Ascending aorta (tissue), 2 donors: ENCODE measurements around the gene CHD9. TPM values are rescaled to one million over a fixed set of nuclear protein-coding genes. Genes with fewer than 3 reads are reported as not detected.

Experiments used
- DNase-seq, 2 donors: peaks; one replicate each; pipeline ENCODE4 v3.0.0-alpha.2; 2019; ENCODE audit warnings: low spot score in 2 of 2
- H3K27ac ChIP-seq, 2 donors: fragments of 200-600 bp; sonication (generic); one replicate each; pipeline ENCODE4 v1.5.1; 2016 to 2017; ENCODE audit warnings: mild to moderate bottlenecking in 1 of 2
- H3K27me3 ChIP-seq: fragments of 200-600 bp; sonication (generic); one replicate; pipeline ENCODE4 v1.5.1; 2017
- H3K36me3 ChIP-seq, 2 donors: fragments of 200-600 bp; sonication (generic); one replicate each; pipeline ENCODE4 v1.5.1; 2016
- H3K4me1 ChIP-seq, 2 donors: fragments of 200-600 bp; sonication (generic); one replicate each; pipeline ENCODE4 v1.5.1; 2016 to 2017; ENCODE audit warnings: mild to moderate bottlenecking in 1 of 2
- H3K4me3 ChIP-seq, 2 donors: fragments of 200-600 bp; sonication (generic); one replicate each; pipeline ENCODE4 v1.5.1; 2016 to 2017; ENCODE audit warnings: mild to moderate bottlenecking in 1 of 2
- H3K9me3 ChIP-seq, 2 donors: fragments of 200-600 bp; sonication (generic); one replicate each; pipeline ENCODE4 v1.5.1; 2016
- CTCF ChIP-seq, 3 experiments: fragments of 200-600 bp in 2 of 3; fragments of 450-650 bp in 1 of 3; sonication (generic) in 2 of 3; IDR thresholded peaks; one replicate each; pipeline ENCODE4 v1.5.1; 2016 to 2019; ENCODE audit warnings: antibody characterized with exemption in 3 of 3, mild to moderate bottlenecking in 1 of 3, moderate library complexity in 1 of 3
- intact Hi-C: fragments of 100-400 bp; cut with DNase I; formaldehyde crosslinking; loops from one replicate; pipeline ENCODE4 v1.15.1; 2023
- total RNA-seq: library from RNA; depleted of rRNA; stranded (reverse); fragments of >200 nt; gene quantifications from one replicate; pipeline ENCODE4 v1.1.0, GENCODE V29; 2016

CHD9 gene
- total RNA-seq, 1 donor from 2014 or later, result 56.9 TPM

- no peak for DNase-seq
- peaks cover 0 to 14% of the 10 kb centered on the region in 2 donors for H3K4me1 ChIP-seq
- peak overlapping the region; percentile 82 to 88 for H3K27ac ChIP-seq
- H3K4me3 ChIP-seq, result peak overlapping the region; percentile 47 to 90
- H3K36me3 ChIP-seq, result no peaks in the 10 kb centered on the region
- H3K9me3 ChIP-seq, result no peaks in the 10 kb centered on the region
- intact Hi-C loops, result loop anchor here (10.0 kb wide), 1 partner anchor 448 kb away; the partner anchor contains the start of gene AKTIP
- TF ChIP-seq CTCF (IDR thresholded peaks at IDR 0.05), result no peak
- no peaks in the 10 kb centered on the region for H3K27me3 ChIP-seq
Measured at GRCh38 chr16:53056392-53056881, 1.6 kb downstream of the CHD9 start.

DNA sequence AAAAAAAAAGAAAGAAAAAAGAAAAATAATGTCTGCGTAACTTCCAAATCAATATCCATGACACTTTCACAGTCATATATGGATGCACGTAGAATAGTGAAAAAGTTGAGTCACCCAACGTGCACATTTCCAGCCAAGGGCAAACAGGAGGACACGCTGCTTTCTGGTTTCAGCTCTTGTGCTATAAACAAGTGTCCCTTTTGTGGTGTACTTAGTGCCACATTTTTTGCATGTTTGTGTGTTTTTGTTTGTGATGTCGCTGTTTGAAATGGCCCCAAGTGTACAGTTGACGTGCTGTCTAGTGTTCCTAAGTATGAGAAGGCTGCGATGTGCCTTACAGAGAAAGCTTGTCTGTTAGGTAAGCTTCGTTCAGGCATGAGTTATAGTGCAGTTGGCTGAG is 2.9 kb downstream of the CHD9 start:
- peaks cover 0 to 11% of the 10 kb centered on the region in 2 donors for H3K4me1 ChIP-seq
- no peak for TF ChIP-seq CTCF (IDR thresholded peaks at IDR 0.05)
- H3K4me3 ChIP-seq, result no peak overlapping the region
- H3K27ac ChIP-seq, result no peak overlapping the region
- no peaks in the 10 kb centered on the region for H3K9me3 ChIP-seq
- no peaks in the 10 kb centered on the region for H3K27me3 ChIP-seq
- intact Hi-C loops, result loop anchor here (10.0 kb wide), 1 partner anchor 447 kb away; the partner anchor contains the start of gene AKTIP
- no peaks in the 10 kb centered on the region for H3K36me3 ChIP-seq
- no peak for DNase-seq

DNA sequence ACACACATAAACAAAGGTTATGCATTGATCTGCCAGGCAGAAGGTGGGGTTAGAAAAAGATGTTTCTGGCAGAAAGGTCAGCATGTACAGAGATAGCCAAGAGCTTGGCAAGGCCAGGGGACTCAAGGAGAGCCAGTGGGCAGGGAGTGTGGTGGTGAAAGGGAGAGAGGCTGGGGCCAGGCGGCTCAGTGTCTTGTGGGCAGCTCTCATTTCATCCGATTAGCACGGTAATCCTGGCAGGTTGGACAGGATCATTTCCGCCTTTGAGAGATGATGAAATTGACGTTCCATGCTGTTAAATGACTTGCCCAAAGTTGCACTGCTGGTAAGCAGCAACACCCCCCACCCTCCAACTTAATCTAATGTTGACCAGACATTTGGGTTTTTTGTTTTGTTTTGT is 3.6 kb downstream of the CHD9 start:
- no peaks in the 10 kb centered on the region for H3K9me3 ChIP-seq
- no peak for DNase-seq
- TF ChIP-seq CTCF (IDR thresholded peaks at IDR 0.05), result no peak
- H3K36me3 ChIP-seq, result no peaks in the 10 kb centered on the region
- H3K4me3 ChIP-seq, result no peak overlapping the region
- no peaks in the 10 kb centered on the region for H3K27me3 ChIP-seq
- intact Hi-C loops, result loop anchor here (10.0 kb wide), 1 partner anchor 446 kb away; the partner anchor contains the start of gene AKTIP
- peaks cover 0 to 11% of the 10 kb centered on the region in 2 donors for H3K4me1 ChIP-seq
- no peak overlapping the region for H3K27ac ChIP-seq

DNA sequence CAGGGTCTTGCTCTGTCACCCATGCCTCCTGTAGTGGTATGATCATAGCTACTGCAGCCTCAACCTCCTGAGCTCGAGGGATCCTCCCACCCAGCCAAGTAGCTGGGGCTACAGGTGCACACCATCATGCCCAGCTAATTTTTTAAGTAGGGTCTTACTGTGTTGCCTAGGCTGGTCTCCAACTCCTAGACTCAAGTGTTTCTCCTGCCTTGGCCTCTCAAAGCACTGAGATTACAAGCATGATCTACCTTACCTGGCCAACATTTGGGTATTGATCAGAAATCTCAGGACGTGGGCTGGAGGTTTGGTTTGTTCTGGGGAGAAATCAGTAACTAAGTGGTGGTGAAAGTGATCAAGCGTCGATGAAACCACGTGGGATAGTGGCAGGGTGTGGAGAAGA is 4.1 kb downstream of the CHD9 start:
- no peaks in the 10 kb centered on the region for H3K9me3 ChIP-seq
- intact Hi-C loops, result loop anchor here (10.0 kb wide), 1 partner anchor 446 kb away; the partner anchor contains the start of gene AKTIP
- H3K4me1 ChIP-seq, result peaks cover 0 to 11% of the 10 kb centered on the region in 2 donors
- no peak overlapping the region for H3K4me3 ChIP-seq
- TF ChIP-seq CTCF (IDR thresholded peaks at IDR 0.05), result no peak
- H3K27ac ChIP-seq, result no peak overlapping the region
- DNase-seq, result no peak
- no peaks in the 10 kb centered on the region for H3K36me3 ChIP-seq
- no peaks in the 10 kb centered on the region for H3K27me3 ChIP-seq

DNA sequence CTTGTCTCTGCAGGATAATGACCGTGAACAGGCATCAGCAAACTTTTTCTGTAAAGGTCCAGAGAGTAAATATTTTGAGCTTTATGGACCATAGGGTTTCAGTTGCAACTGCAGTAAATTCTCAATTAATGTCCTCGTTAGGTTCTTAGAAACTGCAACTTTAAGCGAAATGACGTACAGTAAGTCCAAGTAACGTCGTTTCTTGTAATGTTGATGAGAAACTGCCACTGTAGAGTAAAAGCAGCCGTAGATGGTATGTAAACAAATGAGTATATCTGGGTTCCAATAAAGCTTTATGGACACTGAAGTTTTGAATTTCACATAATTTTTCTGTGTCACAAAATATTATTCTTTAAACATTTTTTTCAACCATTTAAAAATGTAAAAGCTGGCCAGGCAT is 4.9 kb downstream of the CHD9 start:
- Histone ChIP-seq H3K4me1 (peaks cover 0 to 5% of the 10 kb centered on the region in 2 donors), H3K4me3 (no peak overlapping the region), H3K9me3 (no peaks in the 10 kb centered on the region), H3K27ac (no peak overlapping the region), H3K36me3 (no peaks in the 10 kb centered on the region), H3K27me3 (no peaks in the 10 kb centered on the region)
- intact Hi-C loops, result loop anchor here (10.0 kb wide), 1 partner anchor 445 kb away; the partner anchor contains the start of gene AKTIP
- TF ChIP-seq CTCF (IDR thresholded peaks at IDR 0.05), result no peak
- no peak for DNase-seq
